Measurements from ENCODE around the gene SUPT5H.

The SUPT5H gene

GRCh38 chr19:39410831-39411080 is 34.6 kb upstream of the SUPT5H start:
- TF ChIP-seq CTCF (IDR thresholded peaks at IDR 0.05; ENCODE audit: low read depth, low read length): no peak
- DNase-seq (ENCODE audit: extremely low read depth, low read depth): no peak

GRCh38 chr19:39411081-39411831 is 34.1 kb upstream of the SUPT5H start:
- peak; percentile 67 for DNase-seq (ENCODE audit: extremely low read depth, low read depth)
- TF ChIP-seq CTCF (IDR thresholded peaks at IDR 0.05; ENCODE audit: low read depth, low read length): no peak

GRCh38 chr19:39411832-39412099 is 33.6 kb upstream of the SUPT5H start:
- peak; percentile 87 for DNase-seq (ENCODE audit: extremely low read depth, low read depth)
- peak; percentile 83 for TF ChIP-seq CTCF (IDR thresholded peaks at IDR 0.05; ENCODE audit: low read depth, low read length)

- DNase-seq (ENCODE audit: extremely low read depth, low read depth): peak; percentile 100
- TF ChIP-seq CTCF (IDR thresholded peaks at IDR 0.05; ENCODE audit: low read depth, low read length): peak; percentile 82
Observed at GRCh38 chr19:39412100-39412866, 33.1 kb upstream of the SUPT5H start, which contains the start of gene PLEKHG2. Gene PLEKHG2, plus strand, starts transcription at chr19:39412669. Its CDS starts 1,418 bp downstream, at chr19:39414087.

- TF ChIP-seq CTCF (IDR thresholded peaks at IDR 0.05; ENCODE audit: low read depth, low read length): no peak
- no peak for DNase-seq (ENCODE audit: extremely low read depth, low read depth)
Observed at GRCh38 chr19:39412867-39413271, 32.5 kb upstream of the SUPT5H start.

- no peak for TF ChIP-seq CTCF (IDR thresholded peaks at IDR 0.05; ENCODE audit: low read depth, low read length)
- no peak for DNase-seq (ENCODE audit: extremely low read depth, low read depth)
Observed at GRCh38 chr19:39413272-39413910, 32.0 kb upstream of the SUPT5H start.
